CD14-positive monocyte (primary cell): Measurements from ENCODE around the gene HYLS1. TPM values are rescaled to one million over a fixed set of nuclear protein-coding genes. Genes with fewer than 3 reads are reported as not detected.

Source experiments
- DNase-seq, 3 donors: peaks; one replicate each; pipeline ENCODE4 v3.0.0-alpha.2; 2011 to 2022
- H2AFZ ChIP-seq: 2 replicates; pipeline ENCODE4 v1.6.0; 2012; ENCODE audit warnings: mild to moderate bottlenecking, low read depth, low read length, inconsistent platforms; ENCODE audit not compliant: insufficient read depth, poor library complexity, severe bottlenecking
- H3K27ac ChIP-seq, 2 donors: 1 replicate in 1 of 2; 2 replicates in 1 of 2; pipeline ENCODE4 v1.5.1; 2012 to 2013; ENCODE audit warnings: low read length in 2 of 2, control low read depth in 1 of 2, inconsistent platforms in 1 of 2, low read depth in 1 of 2, mild to moderate bottlenecking in 1 of 2
- H3K27me3 ChIP-seq, 2 donors: one replicate each; pipeline versions ENCODE4 v1.6.0 to v1.6.1; 2011 to 2013; ENCODE audit warnings: low read length in 2 of 2; ENCODE audit not compliant: control insufficient read depth in 2 of 2, insufficient read depth in 2 of 2
- H3K36me3 ChIP-seq, 2 donors: replicated peaks in 1 of 2; 1 replicate in 1 of 2; 2 replicates in 1 of 2; pipeline versions ENCODE4 v1.5.1 to v1.6.1; 2012 to 2013; ENCODE audit warnings: low read length in 2 of 2, control low read depth in 1 of 2, inconsistent platforms in 1 of 2, mild to moderate bottlenecking in 1 of 2; ENCODE audit not compliant: insufficient read depth in 2 of 2, control insufficient read depth in 1 of 2
- H3K4me1 ChIP-seq, 2 donors: 1 replicate in 1 of 2; 2 replicates in 1 of 2; pipeline versions ENCODE4 v1.5.1 to v1.6.1; 2012 to 2013; ENCODE audit warnings: low read length in 2 of 2, control low read depth in 1 of 2, inconsistent platforms in 1 of 2, mild to moderate bottlenecking in 1 of 2, moderate library complexity in 1 of 2; ENCODE audit not compliant: insufficient read depth in 2 of 2, control insufficient read depth in 1 of 2
- H3K4me2 ChIP-seq: replicated peaks from 2 replicates; pipeline ENCODE3; 2012; ENCODE audit warnings: low read length, moderate library complexity, mild to moderate bottlenecking; ENCODE audit not compliant: poor library complexity, severe bottlenecking; ENCODE audit errors: extremely low read depth
- H3K4me3 ChIP-seq, 3 experiments: fragments of 200-600 bp in 1 of 3; sonication (generic) in 1 of 3; replicated peaks in 1 of 3; 1 replicate in 2 of 3; 2 replicates in 1 of 3; pipeline ENCODE4 v1.5.1; 2011 to 2013; ENCODE audit warnings: low read length in 3 of 3, mild to moderate bottlenecking in 3 of 3, control low read depth in 2 of 3, low read depth in 2 of 3, inconsistent platforms in 1 of 3, moderate library complexity in 1 of 3
- H3K79me2 ChIP-seq: 2 replicates; pipeline ENCODE4 v1.6.0; 2012; ENCODE audit warnings: mild to moderate bottlenecking, control low read depth, inconsistent platforms, low read length, moderate library complexity; ENCODE audit not compliant: insufficient read depth
- H3K9ac ChIP-seq: 2 replicates; pipeline ENCODE4 v1.6.0; 2017; ENCODE audit warnings: low read length, mild to moderate bottlenecking; ENCODE audit not compliant: insufficient read depth, poor library complexity, severe bottlenecking
- H3K9me3 ChIP-seq, 2 donors: replicated peaks in 1 of 2; 1 replicate in 1 of 2; 2 replicates in 1 of 2; pipeline versions ENCODE4 v1.5.1 to v1.6.1; 2012 to 2013; ENCODE audit warnings: low read length in 2 of 2, control low read depth in 1 of 2; ENCODE audit not compliant: control insufficient read depth in 1 of 2, insufficient read depth in 1 of 2
- H4K20me1 ChIP-seq: 2 replicates; pipeline ENCODE4 v1.6.0; 2012; ENCODE audit warnings: mild to moderate bottlenecking, low read length, control low read depth, moderate library complexity; ENCODE audit not compliant: insufficient read depth
- H3K27ac Mint-ChIP-seq, 7 donors: one replicate each; pipeline ENCODE4 v1.8.0; 2020; ENCODE audit warnings: mild to moderate bottlenecking in 7 of 7, mixed read lengths in 7 of 7, moderate library complexity in 6 of 7, inconsistent platforms in 2 of 7
- H3K27me3 Mint-ChIP-seq, 3 donors: one replicate each; pipeline ENCODE4 v1.8.0; 2021 to 2022; ENCODE audit warnings: low read depth in 3 of 3, mild to moderate bottlenecking in 3 of 3, mixed read lengths in 3 of 3, moderate library complexity in 3 of 3, inconsistent platforms in 1 of 3
- H3K36me3 Mint-ChIP-seq, 2 donors: one replicate each; pipeline ENCODE4 v1.8.0; 2020; ENCODE audit warnings: mixed read lengths in 2 of 2, inconsistent platforms in 1 of 2, mild to moderate bottlenecking in 1 of 2
- H3K4me1 Mint-ChIP-seq: one replicate; pipeline ENCODE4 v1.8.0; 2020; ENCODE audit warnings: mild to moderate bottlenecking, mixed read lengths
- H3K4me3 Mint-ChIP-seq, 2 donors: one replicate each; pipeline ENCODE4 v1.8.0; 2020; ENCODE audit warnings: mild to moderate bottlenecking in 2 of 2, mixed read lengths in 2 of 2, moderate library complexity in 1 of 2
- H3K9me3 Mint-ChIP-seq, 7 donors: one replicate each; pipeline ENCODE4 v1.8.0; 2020 to 2022; ENCODE audit warnings: mixed read lengths in 7 of 7, mild to moderate bottlenecking in 6 of 7, moderate library complexity in 6 of 7, inconsistent platforms in 2 of 7
- CTCF ChIP-seq: fragments of 200-600 bp; IDR thresholded peaks from one replicate; pipeline ENCODE4 v1.8.0; 2022; ENCODE audit warnings: antibody characterized with exemption, mild to moderate bottlenecking
- WGBS: methylation state at CpG from one replicate; pipeline ENCODE4 v1.1.5; 2013; ENCODE audit warnings: missing lambda C conversion rate; ENCODE audit not compliant: insufficient coverage; 5-methylcytosine and 5-hydroxymethylcytosine counted together
- intact Hi-C, 2 donors: fragments of 100-400 bp; cut with micrococcal nuclease; formaldehyde crosslinking; loops; one replicate each; pipeline versions ENCODE4 v1.15.0 to v1.15.1; 2023
- polyA plus RNA-seq, 3 donors: library from polyadenylated mRNA; depleted of rRNA in 1 of 3; unstranded in 2 of 3; stranded (reverse) in 1 of 3; fragments of 300-500 nt in 2 of 3; fragments of >200 nt in 1 of 3; fragmentation: Illumina TruSeq in 2 of 3; gene quantifications; 1 replicate in 2 of 3; 2 replicates in 1 of 3; pipeline ENCODE4 v1.2.3, GENCODE V29; 2012 to 2021

Gene HYLS1
- polyA plus RNA-seq, 3 donors = 0.61 to 2.6 (median 2.0) TPM

GRCh38 chr11:125902927-125903710 lies 15.7 kb downstream of the HYLS1 start, which contains the start of gene PUS3:
Gene PUS3, minus strand, starts transcription at chr11:125903206. Its CDS starts 6,922 bp downstream, at chr11:125896284.
- Histone ChIP-seq H3K4me2 (peak within 1 kb of the TSS; percentile 92), H3K4me1 (peaks cover 16 to 20% of the 10 kb centered on the region in 2 donors), H3K27ac (peak within 1 kb of the TSS in 1 of 2 donors; percentile 74), H3K27me3 (peaks cover 30 to 37% of the 10 kb centered on the region in 2 donors), H4K20me1 (no peaks in the 10 kb centered on the region), H3K9me3 (peaks cover 0 to 16% of the 10 kb centered on the region in 2 donors), H3K79me2 (peaks cover 31% of the 10 kb centered on the region), H3K9ac (peak within 1 kb of the TSS; percentile 69), H3K4me3 (peak within 1 kb of the TSS; percentile 55 to 96 (median 86)), H3K36me3 (peaks cover 13 to 23% of the 10 kb centered on the region in 2 donors), H2AFZ (peak within 1 kb of the TSS; percentile 93)
- Mint-ChIP-seq H3K9me3 (peaks cover 0 to 22% (median 14%) of the 10 kb centered on the region in 7 donors), H3K4me1 (peaks cover 21% of the 10 kb centered on the region), H3K4me3 (peak within 1 kb of the TSS; percentile 86 to 96), H3K27me3 (peaks cover 33 to 42% (median 41%) of the 10 kb centered on the region in 3 donors), H3K36me3 (peaks cover 19 to 24% of the 10 kb centered on the region in 2 donors), H3K27ac (peak within 1 kb of the TSS; percentile 81 to 91 (median 90))
- intact Hi-C loops = loop anchor here in 1 of 2 donors (2.0 kb wide), 1 partner anchor 16 kb away; the partner anchor contains the start of gene HYLS1
- no peak for TF ChIP-seq CTCF
- WGBS = 0% methylated on average over 9 of the region's 31 CpGs
- DNase-seq = peak; percentile 71 to 78 (median 72)
